Transverse colon (tissue), 4 donors: Measurements from ENCODE around the gene LDLRAD4. TPM values are rescaled to one million over a fixed set of nuclear protein-coding genes. Genes with fewer than 3 reads are reported as not detected.

Experiments used
- DNase-seq: peaks from one replicate; pipeline ENCODE4 v3.0.0-alpha.2; 2019
- H3K27ac ChIP-seq, 4 donors: fragments of 200-600 bp; sonication (generic); 2 replicates each; pipeline ENCODE4 v1.5.1; 2016 to 2018; ENCODE audit warnings: inconsistent platforms in 4 of 4
- H3K27me3 ChIP-seq: fragments of 200-600 bp; sonication (generic); 2 replicates; pipeline ENCODE4 v1.5.1; 2017; ENCODE audit warnings: inconsistent platforms
- H3K36me3 ChIP-seq, 4 donors: fragments of 200-600 bp; sonication (generic); 2 replicates each; pipeline ENCODE4 v1.5.1; 2017 to 2019; ENCODE audit warnings: inconsistent platforms in 4 of 4
- H3K4me1 ChIP-seq, 4 donors: fragments of 200-600 bp; sonication (generic); 2 replicates each; pipeline ENCODE4 v1.5.1; 2017 to 2020; ENCODE audit warnings: inconsistent platforms in 4 of 4
- H3K4me3 ChIP-seq, 4 donors: fragments of 200-600 bp; sonication (generic); 1 replicate in 1 of 4; 2 replicates in 3 of 4; pipeline versions ENCODE4 v1.5.1 to v1.6.1; 2017 to 2019; ENCODE audit warnings: inconsistent platforms in 4 of 4
- H3K9me3 ChIP-seq, 2 donors: fragments of 200-600 bp; sonication (generic); 2 replicates each; pipeline ENCODE4 v1.5.1; 2017 to 2019; ENCODE audit warnings: inconsistent platforms in 2 of 2
- CTCF ChIP-seq, 5 experiments: fragments of 200-600 bp in 3 of 5; fragments of 450-650 bp in 2 of 5; sonication (generic) in 3 of 5; IDR thresholded peaks; 1 replicate in 2 of 5; 2 replicates in 3 of 5; pipeline ENCODE4 v1.5.1; 2016 to 2017; ENCODE audit warnings: antibody characterized with exemption in 5 of 5, inconsistent platforms in 3 of 5, mild to moderate bottlenecking in 2 of 5, moderate library complexity in 1 of 5
- EP300 ChIP-seq: sonication (generic); formaldehyde crosslinking; IDR thresholded peaks from one replicate; pipeline ENCODE4 v1.6.1; 2017; ENCODE audit warnings: antibody characterized with exemption, low read depth
- POLR2A ChIP-seq: fragments of 450-650 bp; IDR thresholded peaks from one replicate; pipeline ENCODE4 v1.6.1; 2016; ENCODE audit warnings: antibody characterized with exemption, mild to moderate bottlenecking, moderate library complexity
- POLR2AphosphoS5 ChIP-seq, 3 donors: sonication (generic); formaldehyde crosslinking; IDR thresholded peaks; one replicate each; pipeline ENCODE4 v1.6.1; 2016; ENCODE audit warnings: antibody characterized with exemption in 3 of 3
- WGBS, 2 donors: methylation state at CpG; one replicate each; pipeline ENCODE4 v1.1.5; 2018; ENCODE audit warnings: low coverage in 1 of 2; 5-methylcytosine and 5-hydroxymethylcytosine counted together
- in situ Hi-C, 4 donors: fragments of 200-750 bp; cut with MboI; loops; one replicate each; pipeline versions ENCODE4 v1.15.0 to v1.15.1; 2017; ENCODE audit warnings: low sequenced_read_pairs in 3 of 4, low pct_ligation_motif_present in 1 of 4, low pct_unique_long_range_greater_than_20kb in 1 of 4
- intact Hi-C: fragments of 100-400 bp; cut with DNase I; formaldehyde crosslinking; loops from one replicate; pipeline ENCODE4 v1.15.1; 2023; ENCODE audit warnings: low total_unique reads
- total RNA-seq, 4 donors: library from RNA; depleted of rRNA; stranded (reverse); fragments of >200 nt; gene quantifications; one replicate each; pipeline ENCODE4 v1.1.0, GENCODE V29; 2016

The LDLRAD4 gene
- total RNA-seq, 4 donors from 2014 or later = 34.8 to 277 (median 60.6) TPM

GRCh38 chr18:13232971-13233786 lies 14.6 kb downstream of the LDLRAD4 start:
- no peak for DNase-seq
- in situ Hi-C loops (loop anchor here in 2 of 4 donors (25.0 kb wide), 3 partner anchors 96 to 154 kb away; no protein-coding TSS in a partner anchor), intact Hi-C loops (no loop called here)
- Histone ChIP-seq H3K27ac (no peak overlapping the region), H3K27me3 (no peaks in the 10 kb centered on the region), H3K36me3 (no peaks in the 10 kb centered on the region), H3K9me3 (no peaks in the 10 kb centered on the region), H3K4me3 (no peak overlapping the region), H3K4me1 (peaks cover 0 to 21% (median 4%) of the 10 kb centered on the region in 4 donors)
- TF ChIP-seq CTCF (IDR thresholded peaks at IDR 0.05) (no peak), POLR2A (no peak), POLR2AphosphoS5 (IDR thresholded peaks at IDR 0.05) (no peak), EP300 (no peak)
- 89 to 100% methylated on average over 1 to 19 of the region's 19 CpGs for WGBS, 2 donors

GRCh38 chr18:13233787-13234783 lies 15.5 kb downstream of the LDLRAD4 start:
- peaks cover 0 to 21% (median 4%) of the 10 kb centered on the region in 4 donors for H3K4me1 ChIP-seq
- H3K27me3 ChIP-seq = no peaks in the 10 kb centered on the region
- no peak for DNase-seq
- H3K4me3 ChIP-seq = no peak overlapping the region
- no peaks in the 10 kb centered on the region for H3K36me3 ChIP-seq
- no peaks in the 10 kb centered on the region for H3K9me3 ChIP-seq
- no peak overlapping the region for H3K27ac ChIP-seq
- TF ChIP-seq POLR2A (no peak), POLR2AphosphoS5 (IDR thresholded peaks at IDR 0.05) (no peak), EP300 (no peak), CTCF (IDR thresholded peaks at IDR 0.05) (no peak)
- in situ Hi-C loops = loop anchor here in 2 of 4 donors (25.0 kb wide), 3 partner anchors 97 to 153 kb away; no protein-coding TSS in a partner anchor
- 81 to 87% methylated on average over 4 to 23 of the region's 23 CpGs for WGBS, 2 donors
- intact Hi-C loops = no loop called here

GRCh38 chr18:13235421-13235831 lies 16.9 kb downstream of the LDLRAD4 start:
- Histone ChIP-seq H3K27ac (peak overlapping the region in 2 of 4 donors; percentile 25 to 53), H3K4me1 (peaks cover 0 to 21% (median 4%) of the 10 kb centered on the region in 4 donors)
- in situ Hi-C loops = loop anchor here in 2 of 4 donors (25.0 kb wide), 3 partner anchors 98 to 152 kb away; no protein-coding TSS in a partner anchor

More at GRCh38 chr18:13235421-13235831, 16.9 kb downstream of the LDLRAD4 start:
- Histone ChIP-seq H3K4me3 (no peak overlapping the region), H3K36me3 (no peaks in the 10 kb centered on the region), H3K9me3 (no peaks in the 10 kb centered on the region), H3K27me3 (no peaks in the 10 kb centered on the region)
- no peak for DNase-seq
- 60 to 80% methylated on average over 2 to 6 of the region's 6 CpGs for WGBS, 2 donors
- intact Hi-C loops = no loop called here
- TF ChIP-seq POLR2AphosphoS5 (IDR thresholded peaks at IDR 0.05) (no peak), EP300 (no peak), CTCF (IDR thresholded peaks at IDR 0.05) (no peak), POLR2A (no peak)
